Endothelial cell (in vitro differentiated cells): ENCODE measurements around the gene NMNAT3. TPM values are rescaled to one million over a fixed set of nuclear protein-coding genes. Genes with fewer than 3 reads are reported as not detected.
A peak's percentile ranks its signal among the peaks of the same experiment; 100 is the strongest.

Source experiments
- DNase-seq: peaks from one replicate; pipeline ENCODE4 v3.0.0; 2021; ENCODE audit warnings: low spot score
- H3K27ac Mint-ChIP-seq: one replicate; pipeline ENCODE4 v1.8.0; 2021; ENCODE audit warnings: mixed read lengths, inconsistent platforms; ENCODE audit not compliant: unreplicated experiment
- H3K27me3 Mint-ChIP-seq: one replicate; pipeline ENCODE4 v1.8.0; 2021; ENCODE audit warnings: mild to moderate bottlenecking, moderate library complexity, mixed read lengths, inconsistent platforms; ENCODE audit not compliant: unreplicated experiment
- H3K36me3 Mint-ChIP-seq: one replicate; pipeline ENCODE4 v1.8.0; 2021; ENCODE audit warnings: mild to moderate bottlenecking, low read depth, mixed read lengths, inconsistent platforms; ENCODE audit not compliant: unreplicated experiment
- H3K4me1 Mint-ChIP-seq: one replicate; pipeline ENCODE4 v1.8.0; 2021; ENCODE audit warnings: mild to moderate bottlenecking, mixed read lengths, inconsistent platforms; ENCODE audit not compliant: unreplicated experiment
- H3K4me3 Mint-ChIP-seq: one replicate; pipeline ENCODE4 v1.8.0; 2021; ENCODE audit warnings: mild to moderate bottlenecking, mixed read lengths, inconsistent platforms; ENCODE audit not compliant: unreplicated experiment
- H3K9me3 Mint-ChIP-seq: one replicate; pipeline ENCODE4 v1.8.0; 2021; ENCODE audit warnings: mixed read lengths, inconsistent platforms; ENCODE audit not compliant: unreplicated experiment
- CTCF ChIP-seq: fragments of 200-600 bp; sonication (generic); IDR thresholded peaks from one replicate; pipeline ENCODE4 v1.5.0; 2021; ENCODE audit warnings: antibody characterized with exemption; ENCODE audit not compliant: unreplicated experiment
- long read RNA-seq: library from polyadenylated mRNA; unstranded; transcript quantifications from one replicate; pipeline ENCODE4 v2.0.0, GENCODE V29; 2020; ENCODE audit not compliant: unreplicated experiment
- total RNA-seq: library from RNA; stranded (reverse); fragmentation: NEBNext Ultra II Directional; extraction: Animal tissue kit (Norgen Biotek cat#: 25700); gene quantifications from one replicate; pipeline ENCODE4 v1.2.1, GENCODE V29; 2021; ENCODE audit not compliant: unreplicated experiment

Gene NMNAT3
- total RNA-seq: 0.62 TPM
- long read RNA-seq: 0 reads

- Mint-ChIP-seq H3K4me1 (no peaks in the 10 kb centered on the region), H3K27me3 (peaks cover 3% of the 10 kb centered on the region), H3K36me3 (no peaks in the 10 kb centered on the region), H3K4me3 (no peak within 1 kb of the TSS), H3K27ac (no peak within 1 kb of the TSS), H3K9me3 (no peaks in the 10 kb centered on the region)
- peak; percentile 76 for DNase-seq
- TF ChIP-seq CTCF: no peak
These were observed at the start of gene NMNAT3 for GRCh38 chr3:139677388-139678155. Gene NMNAT3, minus strand, starts transcription at chr3:139677972. Its CDS starts 50,248 bp downstream, at chr3:139627724.

- Mint-ChIP-seq H3K36me3 (no peaks in the 10 kb centered on the region), H3K27me3 (no peaks in the 10 kb centered on the region), H3K27ac (no peak overlapping the region), H3K9me3 (no peaks in the 10 kb centered on the region), H3K4me1 (no peaks in the 10 kb centered on the region), H3K4me3 (no peak overlapping the region)
- DNase-seq: no peak
- TF ChIP-seq CTCF: no peak
These were observed 43.6 kb upstream of the NMNAT3 start for GRCh38 chr3:139721370-139721769.

- Mint-ChIP-seq H3K4me1 (no peaks in the 10 kb centered on the region), H3K9me3 (no peaks in the 10 kb centered on the region), H3K4me3 (no peak overlapping the region), H3K36me3 (no peaks in the 10 kb centered on the region), H3K27me3 (no peaks in the 10 kb centered on the region), H3K27ac (no peak overlapping the region)
- DNase-seq: peak; percentile 67
- peak; percentile 62 for TF ChIP-seq CTCF
These were observed 40.6 kb upstream of the NMNAT3 start for GRCh38 chr3:139718415-139718814.

GRCh38 chr3:139716908-139717485, 39.2 kb upstream of the NMNAT3 start:
- DNase-seq: no peak
- no peaks in the 10 kb centered on the region for H3K9me3 Mint-ChIP-seq
- no peak for TF ChIP-seq CTCF
- peaks cover 1% of the 10 kb centered on the region for H3K27me3 Mint-ChIP-seq
- H3K36me3 Mint-ChIP-seq: no peaks in the 10 kb centered on the region
- H3K27ac Mint-ChIP-seq: no peak overlapping the region
- no peaks in the 10 kb centered on the region for H3K4me1 Mint-ChIP-seq
- no peak overlapping the region for H3K4me3 Mint-ChIP-seq

GRCh38 chr3:139715743-139716360, 38.1 kb upstream of the NMNAT3 start:
- Mint-ChIP-seq H3K4me1 (no peaks in the 10 kb centered on the region), H3K36me3 (no peaks in the 10 kb centered on the region), H3K4me3 (no peak overlapping the region), H3K27me3 (peaks cover 1% of the 10 kb centered on the region), H3K9me3 (no peaks in the 10 kb centered on the region), H3K27ac (no peak overlapping the region)
- TF ChIP-seq CTCF: no peak
- DNase-seq: no peak
